ENCODE results near the gene CAMKV.

- TF ChIP-seq CTCF (optimal IDR thresholded peaks at IDR 0.05 in 1 of 3, IDR thresholded peaks at IDR 0.05 in 1 of 3, conservative IDR thresholded peaks at IDR 0.05 in 1 of 3; ENCODE audit: extremely low read depth in 1 of 3, insufficient read depth in 2 of 3, low read length in 3 of 3): no peak
- TF ChIP-seq EZH2 (IDR thresholded peaks at IDR 0.05; ENCODE audit: low read length): no peak
Measured at GRCh38 chr3:49911611-49912010, 41.9 kb upstream of the CAMKV start.

Data from keratinocyte (primary cell).